ENCODE data around the gene RNF187.
"Not testable (repeated sequence)": the region's sequence is repeated elsewhere in the genome, so short reads cannot be mapped to it uniquely, and the experiment has no call there.

The RNF187 gene

GRCh38 chr1:228488818-228489674 is 1.9 kb downstream of the RNF187 start:
- no peak for DNase-seq

GRCh38 chr1:228490120-228491078 is 3.2 kb downstream of the RNF187 start:
- no peak for DNase-seq

- no peak for DNase-seq
Measured at GRCh38 chr1:228493141-228494043, 6.2 kb downstream of the RNF187 start.

- DNase-seq, result no peak
Measured at GRCh38 chr1:228494044-228494353, 6.8 kb downstream of the RNF187 start.

- DNase-seq, result no peak
Measured at GRCh38 chr1:228494391-228494790, 7.2 kb downstream of the RNF187 start.

- no peak for DNase-seq
Measured at GRCh38 chr1:228494970-228495853, 8.0 kb downstream of the RNF187 start.

GRCh38 chr1:228496084-228496483 is 8.9 kb downstream of the RNF187 start:
- DNase-seq, result no peak

GRCh38 chr1:228496494-228496893 is 9.3 kb downstream of the RNF187 start:
- no peak for DNase-seq

- DNase-seq, result no peak
Measured at GRCh38 chr1:228497206-228497605, 10.0 kb downstream of the RNF187 start.

GRCh38 chr1:228497817-228498216 is 10.6 kb downstream of the RNF187 start:
- no peak for DNase-seq

GRCh38 chr1:228500143-228500734 is 13.1 kb downstream of the RNF187 start:
- DNase-seq, result no peak

- peak; percentile 71 for DNase-seq
Measured at GRCh38 chr1:228500901-228501871, 14.0 kb downstream of the RNF187 start.

GRCh38 chr1:228502522-228502921 is 15.3 kb downstream of the RNF187 start:
- DNase-seq, result no peak

GRCh38 chr1:228505944-228506343 is 18.8 kb downstream of the RNF187 start:
- not testable (repeated sequence) for DNase-seq

- DNase-seq, result no peak
Measured at GRCh38 chr1:228507961-228508652, 20.9 kb downstream of the RNF187 start.

- DNase-seq, result no peak
Measured at GRCh38 chr1:228508840-228509415, 21.7 kb downstream of the RNF187 start.

GRCh38 chr1:228510101-228510802 is 23.1 kb downstream of the RNF187 start:
- DNase-seq, result no peak

GRCh38 chr1:228510803-228511413 is 23.7 kb downstream of the RNF187 start:
- DNase-seq, result no peak
